Suppressor macrophage treated with lipopolysaccharide for 4 hours (primary cell): Measurements from ENCODE around the gene CDHR2.
A peak's percentile ranks its signal among the peaks of the same experiment; 100 is the strongest.
"Not testable (repeated sequence)": the region's sequence is repeated elsewhere in the genome, so short reads cannot be mapped to it uniquely, and the experiment has no call there.

Source experiments
- DNase-seq: peaks from one replicate; pipeline ENCODE4 v3.0.0-alpha.2; 2020

CDHR2 gene

DNA sequence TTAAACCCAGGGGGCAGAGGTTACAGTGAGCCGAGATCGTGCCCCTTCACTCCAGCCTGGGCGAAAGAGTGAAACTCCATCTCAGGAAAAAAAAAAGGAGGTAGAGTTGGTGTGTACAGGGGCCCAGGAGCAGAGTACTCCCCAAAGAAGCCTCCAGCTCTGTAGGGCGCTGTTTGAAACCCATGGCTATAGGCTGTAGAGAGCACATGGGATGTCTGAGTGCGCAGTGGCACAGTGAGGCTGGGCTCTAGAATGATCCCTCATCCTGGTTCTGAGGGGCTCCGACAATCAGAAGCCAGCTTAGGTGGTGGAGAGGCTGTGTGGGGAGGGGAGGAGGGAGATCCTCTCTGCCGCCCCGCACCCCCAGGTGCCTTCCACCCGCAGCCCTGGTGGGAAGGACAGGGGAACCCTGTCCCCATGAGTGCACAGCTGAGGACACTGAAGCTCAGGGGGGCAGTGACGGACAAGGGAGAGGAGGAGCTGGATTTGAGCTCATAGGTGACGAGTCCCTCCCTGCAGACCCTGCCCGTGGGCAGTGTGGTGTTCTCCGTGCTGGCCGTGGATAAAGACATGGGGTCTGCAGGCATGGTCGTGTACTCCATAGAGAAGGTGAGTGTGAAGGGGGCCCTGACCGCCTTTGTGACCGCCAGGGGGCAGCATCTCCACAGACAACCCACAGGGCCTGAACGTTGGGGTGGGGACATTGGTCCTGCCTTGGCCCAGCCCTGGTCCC is 24.6 kb downstream of the CDHR2 start:
- peak; percentile 74 for DNase-seq

DNA sequence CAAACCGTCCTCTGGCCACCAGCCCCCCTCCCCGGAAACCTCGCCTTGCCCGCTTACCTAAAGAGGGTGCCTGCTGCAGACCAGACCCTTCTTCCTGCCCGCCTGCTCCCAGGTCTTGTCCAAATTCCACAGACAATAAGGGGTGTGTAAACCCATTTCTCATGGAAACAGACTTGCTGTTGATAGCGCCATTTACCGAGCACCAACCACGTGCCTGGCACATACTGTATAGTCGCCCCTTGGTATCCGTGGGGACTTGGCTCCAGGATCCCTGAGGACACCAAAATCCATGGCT is 25.1 kb downstream of the CDHR2 start:
- DNase-seq: no peak

DNA sequence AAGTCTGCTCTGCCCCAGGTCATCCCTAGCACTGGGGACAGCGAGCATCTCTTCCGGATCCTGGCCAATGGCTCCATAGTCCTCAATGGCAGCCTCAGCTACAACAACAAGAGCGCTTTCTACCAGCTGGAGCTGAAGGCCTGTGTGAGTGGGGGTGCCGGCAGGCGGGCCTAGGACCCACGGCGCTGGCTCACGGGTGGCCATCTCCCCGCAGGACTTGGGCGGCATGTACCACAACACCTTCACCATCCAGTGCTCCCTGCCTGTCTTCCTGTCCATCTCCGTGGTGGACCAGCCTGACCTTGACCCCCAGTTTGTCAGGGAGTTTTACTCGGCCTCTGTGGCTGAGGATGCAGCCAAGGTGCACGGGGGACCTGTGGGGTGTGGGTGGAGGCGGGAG is 25.9 kb downstream of the CDHR2 start:
- no peak for DNase-seq

DNA sequence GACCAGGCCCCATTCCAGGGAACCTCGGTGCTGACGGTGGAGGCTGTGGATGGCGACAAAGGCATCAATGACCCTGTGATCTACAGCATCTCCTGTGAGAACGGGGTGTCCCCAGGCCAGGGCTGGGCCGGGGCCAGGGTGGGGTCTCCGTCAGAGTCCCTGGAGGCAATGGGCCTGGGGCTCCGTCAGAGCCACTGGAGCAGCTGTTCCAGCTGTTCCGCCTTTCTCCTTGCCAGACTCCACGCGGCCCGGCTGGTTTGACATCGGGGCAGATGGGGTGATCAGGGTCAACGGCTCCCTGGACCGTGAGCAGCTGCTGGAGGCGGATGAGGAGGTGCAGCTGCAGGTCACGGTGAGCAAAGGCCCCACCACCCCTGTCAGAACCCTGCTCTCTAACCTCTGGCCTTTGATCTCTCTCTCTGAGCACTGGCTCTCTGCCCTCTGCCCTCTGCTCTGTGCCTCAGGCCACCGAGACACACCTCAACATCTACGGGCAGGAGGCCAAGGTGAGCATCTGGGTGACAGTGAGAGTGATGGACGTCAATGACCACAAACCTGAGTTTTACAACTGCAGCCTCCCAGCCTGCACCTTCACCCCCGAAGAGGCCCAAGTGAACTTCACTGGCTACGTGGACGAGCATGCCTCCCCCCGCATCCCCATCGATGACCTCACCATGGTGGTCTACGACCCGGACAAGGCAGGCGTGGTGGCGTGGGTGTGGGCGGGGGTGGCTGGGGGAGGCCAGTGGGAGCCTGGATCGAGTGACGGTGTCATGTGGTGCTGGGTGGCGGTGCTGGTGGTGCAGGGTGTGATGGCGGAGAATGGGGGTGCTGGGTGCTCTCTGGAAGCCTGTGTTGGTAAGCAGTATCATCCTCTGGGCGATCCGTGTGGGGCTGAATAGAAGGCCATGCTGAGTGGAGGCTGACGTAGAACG is 26.6 kb downstream of the CDHR2 start:
- no peak for DNase-seq

DNA sequence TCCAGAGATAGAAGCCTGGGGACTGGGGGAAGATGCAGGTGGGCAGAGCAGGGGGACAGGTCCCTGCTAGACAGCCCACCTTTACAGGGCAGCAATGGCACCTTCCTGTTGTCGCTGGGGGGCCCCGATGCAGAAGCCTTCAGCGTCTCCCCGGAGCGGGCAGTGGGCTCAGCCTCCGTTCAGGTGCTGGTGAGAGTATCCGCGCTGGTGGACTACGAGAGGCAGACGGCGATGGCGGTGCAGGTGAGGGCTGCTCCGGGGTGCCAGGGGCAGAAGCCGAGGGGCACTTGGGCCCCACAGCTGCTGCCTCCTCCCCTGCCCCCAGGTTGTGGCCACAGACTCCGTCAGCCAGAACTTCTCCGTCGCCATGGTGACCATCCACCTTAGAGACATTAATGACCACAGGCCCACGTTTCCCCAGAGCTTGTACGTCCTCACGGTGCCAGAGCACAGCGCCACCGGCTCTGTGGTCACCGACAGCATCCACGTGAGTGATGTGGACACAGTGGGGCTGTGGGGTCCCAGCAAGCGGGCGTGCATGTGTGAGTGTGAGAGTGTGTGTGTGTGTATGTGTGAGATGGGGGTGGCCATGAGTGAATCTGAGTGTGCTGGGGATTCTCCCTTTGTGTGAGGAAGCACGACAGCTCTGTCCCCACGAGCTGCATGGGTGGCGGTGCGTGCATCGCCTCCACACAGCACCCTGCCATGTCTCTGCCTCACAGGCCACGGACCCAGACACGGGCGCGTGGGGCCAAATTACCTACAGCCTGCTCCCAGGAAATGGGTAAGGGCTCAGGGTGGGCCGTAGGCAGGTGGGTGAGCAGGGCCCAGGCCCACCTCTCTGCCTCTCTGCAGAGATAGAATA is 28.4 kb downstream of the CDHR2 start:
- DNase-seq: no peak

DNA sequence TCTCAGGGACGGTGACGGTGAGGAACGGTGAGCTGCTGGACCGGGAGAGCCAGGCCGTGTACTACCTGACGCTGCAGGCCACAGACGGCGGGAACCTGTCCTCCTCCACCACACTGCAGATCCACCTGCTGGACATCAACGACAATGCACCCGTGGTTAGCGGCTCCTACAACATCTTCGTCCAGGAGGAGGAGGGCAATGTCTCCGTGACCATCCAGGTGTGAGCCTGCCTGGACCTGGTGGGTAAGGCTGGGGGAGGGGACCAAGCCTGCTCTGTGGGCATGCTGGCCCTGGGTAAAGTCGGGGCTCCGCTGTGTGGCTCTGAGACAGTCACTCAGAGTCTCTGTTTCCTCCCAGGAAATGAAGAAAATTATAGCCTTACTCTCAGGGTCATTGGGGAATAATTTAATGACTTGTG is 29.3 kb downstream of the CDHR2 start:
- no peak for DNase-seq

DNA sequence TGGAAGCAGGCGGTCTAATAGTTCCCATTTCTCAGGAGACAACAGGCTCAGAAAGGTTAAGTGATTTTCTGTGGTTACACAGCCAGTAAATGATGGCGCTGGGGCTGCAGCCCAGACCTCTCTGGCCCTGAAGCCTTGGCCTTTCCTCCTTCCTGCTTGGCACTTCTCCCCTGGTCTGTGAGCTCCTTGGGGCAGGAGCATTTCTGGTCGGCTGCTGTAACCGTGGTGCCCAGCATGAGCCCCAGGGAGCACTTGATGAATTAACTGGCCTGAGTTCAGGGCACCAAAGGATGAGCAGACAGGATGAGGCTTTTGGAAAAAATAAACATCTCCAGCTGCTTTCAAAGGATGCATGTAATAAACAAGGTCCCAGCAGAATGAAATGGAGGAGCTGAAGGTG is 30.2 kb downstream of the CDHR2 start:
- DNase-seq: no peak

DNA sequence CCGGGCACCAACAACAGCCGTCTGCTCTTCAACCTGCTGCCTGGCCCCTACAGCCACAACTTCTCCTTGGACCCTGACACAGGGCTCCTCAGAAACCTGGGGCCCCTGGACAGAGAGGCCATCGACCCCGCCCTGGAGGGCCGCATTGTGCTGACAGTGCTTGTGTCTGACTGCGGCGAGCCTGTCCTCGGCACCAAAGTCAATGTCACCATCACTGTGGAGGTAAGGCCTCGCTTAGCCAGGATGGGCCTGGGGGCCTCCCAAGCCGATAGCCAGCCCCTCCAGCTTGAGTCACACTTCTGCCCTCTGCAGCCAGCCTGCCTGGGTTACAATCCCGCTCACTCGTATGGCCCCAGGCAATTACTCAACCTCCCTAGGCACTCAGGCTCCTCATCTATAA is 32.2 kb downstream of the CDHR2 start:
- DNase-seq: no peak

DNA sequence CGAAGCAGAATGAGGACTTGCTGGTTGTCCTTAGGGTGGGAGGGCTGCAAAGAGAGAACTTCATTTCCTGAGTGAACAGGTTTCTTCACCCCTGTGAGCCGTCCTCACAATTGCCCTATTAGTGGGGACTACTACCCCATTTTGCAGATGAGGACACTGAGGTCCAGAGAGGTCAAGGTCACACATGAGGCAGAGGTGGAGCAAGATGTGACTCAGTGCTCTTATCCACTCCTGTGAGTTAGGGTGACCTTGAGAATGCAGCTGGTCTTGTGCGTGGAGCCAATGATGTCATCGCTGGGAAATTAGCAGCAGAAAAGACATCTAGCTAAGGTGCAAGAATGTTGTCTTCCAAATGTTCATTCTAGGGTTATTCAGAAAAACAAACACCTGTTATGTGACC is 33.9 kb downstream of the CDHR2 start:
- DNase-seq: no peak

DNA sequence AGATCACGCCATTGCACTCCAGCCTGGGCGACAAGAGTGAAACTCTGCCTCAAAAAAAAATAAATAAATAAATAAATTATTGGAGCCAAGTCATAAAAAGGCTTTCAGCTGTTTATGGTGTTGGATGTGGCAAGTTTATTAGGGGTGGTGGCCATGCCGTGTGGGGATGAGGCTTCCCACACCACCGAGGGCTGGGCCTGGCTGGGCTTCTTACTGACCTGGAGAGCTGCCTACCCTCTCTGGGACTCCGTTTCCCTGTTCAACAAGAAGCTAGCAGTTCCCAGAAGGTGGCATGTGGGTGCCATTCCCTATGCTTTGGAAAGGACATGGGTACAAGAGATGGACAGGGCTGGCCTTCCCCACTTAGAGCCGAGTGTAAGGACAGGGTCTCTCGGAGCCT is 38.3 kb downstream of the CDHR2 start:
- DNase-seq: no peak

DNA sequence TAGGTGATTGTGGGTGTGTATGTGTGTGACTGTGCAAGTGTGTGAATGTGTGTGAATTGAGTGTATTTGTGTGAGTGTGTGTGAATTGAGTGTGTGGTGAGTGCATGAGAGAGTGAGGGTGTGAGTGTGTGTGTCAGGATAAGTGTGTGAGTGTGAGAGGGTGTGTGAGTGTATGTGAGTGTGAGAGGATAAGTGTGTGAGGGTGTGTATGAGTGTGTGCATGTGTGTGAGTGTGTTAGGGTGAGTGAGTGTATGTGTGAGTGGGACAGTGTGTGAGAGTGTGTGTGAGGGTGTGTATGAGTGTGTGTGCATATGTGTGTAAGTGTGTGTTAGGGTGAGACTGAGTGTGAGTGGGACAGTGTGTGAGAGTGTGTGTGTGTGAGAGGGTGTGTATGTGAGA is 39.2 kb downstream of the CDHR2 start:
- no peak for DNase-seq

DNA sequence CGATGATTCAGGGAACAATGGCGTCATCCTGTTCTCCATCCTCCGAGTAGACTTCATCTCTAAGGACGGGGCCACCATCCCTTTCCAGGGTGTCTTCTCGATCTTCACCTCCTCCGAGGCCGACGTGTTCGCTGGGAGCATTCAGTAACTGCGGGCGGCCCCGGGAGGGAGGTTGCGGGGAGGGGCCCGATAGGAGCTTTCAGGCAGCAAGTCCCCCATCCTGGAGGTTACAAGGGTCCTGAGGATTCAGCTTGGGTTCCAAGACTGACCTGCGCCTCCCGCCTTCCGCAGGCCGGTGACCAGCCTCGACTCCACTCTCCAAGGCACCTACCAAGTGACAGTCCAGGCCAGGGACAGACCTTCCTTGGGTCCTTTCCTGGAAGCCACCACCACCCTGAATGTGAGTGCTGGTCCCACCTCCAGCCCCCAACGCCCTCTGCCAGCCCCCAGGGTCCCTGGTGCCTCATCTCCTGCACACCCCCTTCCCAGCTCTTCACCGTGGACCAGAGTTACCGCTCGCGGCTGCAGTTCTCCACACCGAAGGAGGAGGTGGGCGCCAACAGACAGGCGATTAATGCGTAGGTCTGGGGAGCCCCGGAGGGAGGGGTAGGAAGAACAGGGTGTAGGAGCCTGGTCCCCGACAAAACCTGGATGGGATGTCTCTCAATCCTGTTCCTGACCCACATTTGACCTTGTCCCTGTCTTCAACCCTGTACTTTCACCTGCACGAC is 40.1 kb downstream of the CDHR2 start:
- no peak for DNase-seq

DNA sequence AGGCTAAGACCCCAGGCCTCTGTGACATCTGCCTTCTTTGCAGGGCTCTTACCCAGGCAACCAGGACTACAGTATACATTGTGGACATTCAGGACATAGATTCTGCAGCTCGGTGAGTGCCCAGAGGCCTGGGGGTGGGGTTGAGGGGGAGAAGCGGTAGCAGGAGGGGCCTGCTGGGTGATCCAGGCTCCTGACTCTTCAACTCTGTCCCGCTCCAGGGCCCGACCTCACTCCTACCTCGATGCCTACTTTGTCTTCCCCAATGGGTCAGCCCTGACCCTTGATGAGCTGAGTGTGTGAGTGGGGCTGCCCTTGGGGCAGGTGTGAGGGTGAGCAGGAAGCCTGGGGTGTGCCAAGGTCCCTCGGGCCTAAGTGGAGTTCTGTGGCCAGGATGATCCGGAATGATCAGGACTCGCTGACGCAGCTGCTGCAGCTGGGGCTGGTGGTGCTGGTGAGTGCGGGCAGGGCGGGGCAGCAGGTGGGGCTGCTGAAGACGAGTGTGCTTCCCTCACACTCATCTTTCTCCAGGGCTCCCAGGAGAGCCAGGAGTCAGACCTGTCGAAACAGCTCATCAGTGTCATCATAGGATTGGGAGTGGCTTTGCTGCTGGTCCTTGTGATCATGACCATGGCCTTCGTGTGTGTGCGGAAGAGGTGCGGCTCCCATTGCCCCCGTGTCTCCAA is 41.0 kb downstream of the CDHR2 start:
- no peak for DNase-seq

DNA sequence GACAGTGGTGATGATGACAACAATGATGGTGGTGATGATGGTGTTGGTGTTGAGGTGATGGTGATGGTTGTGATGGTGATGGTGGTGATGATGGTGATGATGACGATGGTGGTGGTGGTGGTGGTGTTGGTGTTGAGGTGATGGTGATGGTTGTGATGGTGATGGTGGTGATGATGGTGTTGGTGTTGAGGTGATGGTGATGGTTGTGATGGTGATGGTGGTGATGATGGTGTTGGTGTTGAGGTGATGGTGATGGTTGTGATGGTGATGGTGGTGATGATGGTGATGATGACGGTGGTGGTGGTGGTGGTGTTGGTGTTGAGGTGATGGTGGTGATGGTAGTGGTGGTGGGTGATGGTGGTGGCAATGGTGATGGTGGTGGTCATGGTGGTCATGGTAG is 42.5 kb downstream of the CDHR2 start:
- DNase-seq: not testable (repeated sequence)

DNA sequence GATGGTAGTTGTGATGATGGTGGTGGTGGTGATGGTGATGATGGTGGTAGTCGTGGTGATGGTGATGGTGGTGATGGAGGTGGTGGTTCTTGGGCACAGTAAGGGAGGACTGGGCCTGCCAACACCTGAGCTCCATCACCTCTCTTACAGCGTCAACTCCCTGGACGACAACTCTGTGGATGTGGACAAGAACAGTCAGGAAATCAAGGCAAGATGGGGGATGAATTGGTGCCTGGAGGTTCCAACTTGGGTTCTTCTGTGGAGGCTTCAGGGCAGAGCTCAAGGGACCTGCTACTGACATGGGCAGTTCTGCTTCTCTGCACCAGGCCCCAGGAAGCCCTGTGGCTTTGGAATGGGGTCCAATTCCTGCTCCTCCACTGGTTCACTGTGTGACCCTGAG is 43.4 kb downstream of the CDHR2 start:
- DNase-seq: no peak

DNA sequence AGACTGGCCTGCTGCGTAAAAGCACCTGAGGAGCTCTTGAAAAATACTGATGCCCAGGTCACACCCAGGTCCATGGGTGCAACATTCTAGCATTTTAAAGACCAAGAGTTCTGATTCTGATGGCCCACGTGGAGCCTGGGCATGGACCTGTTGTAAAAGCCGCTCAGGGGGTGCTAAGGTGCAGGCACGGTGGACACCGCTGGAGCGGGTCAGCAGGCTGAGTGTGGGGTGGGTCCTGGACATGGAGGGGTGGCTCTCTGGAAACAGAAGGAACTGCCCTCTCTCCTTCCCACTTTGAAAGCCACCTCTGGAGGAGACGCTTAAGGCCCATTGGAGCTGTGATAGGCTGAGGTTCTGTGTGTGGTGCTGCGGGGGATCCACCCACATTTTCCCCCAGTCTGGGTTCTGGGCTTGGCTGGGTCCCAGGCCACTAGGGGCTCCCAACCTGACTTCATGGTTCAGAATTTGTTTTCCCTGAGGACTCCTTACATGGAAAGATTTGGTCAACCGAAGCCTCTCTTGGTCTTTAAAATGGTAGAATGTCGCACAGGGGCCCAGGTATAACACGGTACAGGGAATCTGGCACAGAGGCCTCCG is 44.2 kb downstream of the CDHR2 start:
- DNase-seq: no peak

DNA sequence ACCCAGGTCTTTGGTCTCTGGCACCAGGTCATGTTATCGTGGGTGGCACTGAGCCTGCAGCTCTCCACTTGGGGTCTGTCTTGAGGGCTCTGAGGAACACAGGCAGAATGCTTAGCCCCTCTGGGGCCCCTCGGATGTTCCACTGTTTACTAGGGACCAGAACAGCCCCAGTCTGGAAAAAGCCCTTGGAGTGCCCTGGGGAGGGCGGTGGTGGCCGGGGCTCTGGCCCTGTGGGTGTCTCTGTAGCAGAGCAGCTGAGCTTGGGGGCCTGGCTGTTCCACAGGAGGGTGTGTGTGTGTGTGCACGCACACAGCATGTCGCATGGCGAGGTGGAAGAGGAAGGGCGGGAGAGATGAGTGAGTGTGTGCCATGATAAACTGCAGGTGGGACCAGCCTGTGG is 45.4 kb downstream of the CDHR2 start:
- no peak for DNase-seq

DNA sequence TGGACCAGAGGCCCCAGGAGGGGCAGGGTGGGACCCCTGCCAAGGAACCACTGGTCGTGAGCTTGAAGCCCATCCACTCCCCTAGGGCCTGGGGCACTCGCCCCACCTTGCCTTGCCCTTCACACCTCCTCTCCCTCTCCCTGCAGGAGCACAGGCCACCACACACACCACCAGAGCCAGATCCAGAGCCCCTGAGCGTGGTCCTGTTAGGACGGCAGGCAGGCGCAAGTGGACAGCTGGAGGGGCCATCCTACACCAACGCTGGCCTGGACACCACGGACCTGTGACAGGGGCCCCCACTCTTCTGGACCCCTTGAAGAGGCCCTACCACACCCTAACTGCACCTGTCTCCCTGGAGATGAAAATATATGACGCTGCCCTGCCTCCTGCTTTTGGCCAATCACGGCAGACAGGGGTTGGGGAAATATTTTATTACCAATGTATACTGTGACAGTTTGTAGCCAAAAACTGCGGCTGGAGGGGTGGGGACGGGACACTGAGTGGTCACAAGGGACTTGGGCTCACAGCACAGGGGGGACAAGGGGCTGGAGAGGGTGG is 46.3 kb downstream of the CDHR2 start:
- DNase-seq: no peak

DNA sequence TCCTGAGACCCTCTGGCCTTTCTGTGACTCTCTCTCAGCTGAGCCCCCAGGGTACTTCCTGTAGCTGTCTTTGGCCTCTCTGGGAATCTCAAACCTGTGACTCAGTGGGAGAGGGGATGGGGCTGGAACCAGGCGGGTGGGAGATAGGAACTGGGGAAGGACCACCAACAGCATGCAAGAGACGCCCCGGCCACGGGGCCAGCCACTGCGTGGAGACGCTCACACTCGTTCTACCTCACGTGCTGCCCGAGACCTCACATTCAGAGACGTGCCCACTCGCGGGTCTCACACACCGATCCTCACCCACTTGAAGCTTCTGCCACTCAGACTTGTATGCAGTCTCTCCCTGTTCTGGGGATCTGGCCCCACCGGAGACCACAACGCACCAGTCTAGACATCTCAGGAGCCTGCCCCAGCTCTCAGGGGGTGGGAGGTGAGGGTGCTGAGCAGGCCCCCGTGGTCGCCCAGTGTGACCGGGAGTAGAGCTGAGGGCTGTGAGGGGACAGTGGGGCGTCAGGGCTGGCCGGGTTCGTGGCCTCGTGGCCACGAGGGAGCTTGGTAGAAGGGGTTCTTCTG is 47.0 kb downstream of the CDHR2 start:
- no peak for DNase-seq

DNA sequence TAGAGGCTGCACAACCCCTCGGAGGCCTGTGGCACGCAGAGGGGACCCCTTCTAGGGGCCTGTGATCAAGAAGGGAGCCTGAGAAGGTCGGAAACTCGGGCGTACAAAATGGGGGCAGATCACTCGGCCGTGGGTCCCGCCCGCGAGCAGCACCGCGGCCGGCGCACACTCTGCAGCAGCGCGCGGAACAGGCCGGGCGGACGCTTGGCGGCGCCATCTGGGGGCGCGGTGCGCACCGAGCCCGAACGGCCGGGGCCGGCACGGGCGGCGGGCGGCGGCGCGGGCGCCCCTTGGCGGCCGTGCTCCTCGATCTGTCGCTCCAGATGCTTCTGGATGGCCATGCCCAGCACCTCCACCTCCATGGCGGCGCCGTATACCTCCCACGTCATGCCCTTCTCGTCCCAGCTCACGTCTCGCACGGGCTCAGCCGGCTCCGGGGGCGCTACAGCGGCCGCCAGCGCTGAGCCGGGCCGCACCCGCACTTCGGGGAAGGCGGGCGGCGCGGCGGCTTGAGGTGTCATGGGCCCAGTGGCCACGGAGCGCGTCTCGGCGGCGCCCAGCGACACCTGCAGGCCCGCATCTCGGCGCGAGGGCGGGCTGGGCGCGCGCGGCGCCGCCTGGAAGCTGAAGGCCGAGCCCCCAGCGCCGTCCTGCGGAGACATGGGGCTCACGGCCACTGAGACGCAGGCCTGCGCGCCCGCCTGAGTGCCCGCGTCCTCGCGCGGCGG is 47.7 kb downstream of the CDHR2 start:
- DNase-seq: peak; percentile 59
